K562 (cell line): ENCODE measurements around the gene HNRNPLL. TPM values are rescaled to one million over a fixed set of nuclear protein-coding genes. Genes with fewer than 3 reads are reported as not detected.

Source experiments
- FOXM1 ChIP-seq, 2 experiments: fragments of 450-650 bp in 1 of 2; sonication (generic) in 1 of 2; formaldehyde crosslinking in 1 of 2; IDR thresholded peaks; 2 replicates each; pipeline versions ENCODE4 v1.6.1 to v1.9.0; 2017 to 2022; ENCODE audit warnings: low read depth in 2 of 2, mild to moderate bottlenecking in 2 of 2, missing genetic modification reagents in 1 of 2, moderate library complexity in 1 of 2
- RAD51 ChIP-seq: fragments of 450-650 bp; IDR thresholded peaks from 2 replicates; pipeline ENCODE4 v1.7.1; 2016; ENCODE audit warnings: low read depth, mild to moderate bottlenecking, borderline replicate concordance
- RB1 ChIP-seq: fragments of 450-650 bp; IDR thresholded peaks from 2 replicates; pipeline ENCODE4 v1.6.1; 2017; ENCODE audit warnings: low read depth, mild to moderate bottlenecking
- SMC3 ChIP-seq: conservative IDR thresholded peaks from 2 replicates; pipeline ENCODE4 v1.6.1; 2011; ENCODE audit warnings: low read depth, low read length, improper control_type of control experiment; ENCODE audit not compliant: insufficient read depth
- SREBF1 ChIP-seq: fragments of 150-350 bp; IDR thresholded peaks from 2 replicates; pipeline ENCODE4 v1.6.1; 2014; ENCODE audit warnings: antibody characterized with exemption, low read depth, low read length, borderline replicate concordance
- ZNF274 ChIP-seq: IDR thresholded peaks from 2 replicates; pipeline ENCODE4 v1.6.1; 2011; ENCODE audit warnings: low read depth, mild to moderate bottlenecking, low read length, moderate library complexity, borderline replicate concordance
- polyA plus RNA-seq, 8 experiments: library from polyadenylated mRNA; depleted of rRNA in 4 of 8; stranded (reverse) in 5 of 8; unstranded in 3 of 8; fragments of >200 nt; fragmentation: Nextera tagmentation in 2 of 8; fragmentation: Illumina TruSeq in 1 of 8; extraction: Ambion mirVana in 2 of 8; extraction: Trizol in 1 of 8; gene quantifications; 2 replicates each; pipeline versions ENCODE4 v1.2.1 to v1.2.3, GENCODE V29; 2011 to 2014; ENCODE audit warnings: inconsistent platforms in 1 of 8, missing spikeins in 1 of 8
- total RNA-seq, 7 experiments: library from RNA; depleted of rRNA in 6 of 7; stranded (reverse); fragments of >200 nt in 6 of 7; fragmentation: Illumina TruSeq in 2 of 7; extraction: Trizol in 2 of 7; gene quantifications; 2 replicates each; pipeline versions ENCODE4 v1.2.1 to v1.2.3, GENCODE V29; 2011 to 2021; ENCODE audit warnings: low replicate concordance in 1 of 7
- TF ChIP-seq, protein P1 (sequence below), 2 experiments: IDR thresholded peaks; 2 replicates each; pipeline ENCODE4 v1.6.1; 2011; ENCODE audit warnings: borderline replicate concordance in 1 of 2, control low read depth in 1 of 2, low read depth in 1 of 2, low read length in 1 of 2, mild to moderate bottlenecking in 1 of 2, mixed read lengths in 1 of 2, moderate library complexity in 1 of 2; ENCODE audit not compliant: insufficient read depth in 1 of 2, insufficient read length in 1 of 2, poor library complexity in 1 of 2, severe bottlenecking in 1 of 2; ENCODE audit errors: extremely low read depth in 1 of 2
- TF ChIP-seq, protein P2 (sequence below): sonication (generic); formaldehyde crosslinking; IDR thresholded peaks from 2 replicates; pipeline ENCODE4 v1.8.0; 2022; ENCODE audit warnings: mild to moderate bottlenecking, low read depth, missing genetic modification reagents
- TF ChIP-seq, protein P3 (sequence below): sonication (generic); IDR thresholded peaks from 2 replicates; pipeline ENCODE4 v1.6.1; 2016
- TF ChIP-seq, protein P4 (sequence below): fragments of 200-600 bp; sonication (generic); IDR thresholded peaks from one replicate; pipeline ENCODE4 v1.6.1; 2012; ENCODE audit warnings: mild to moderate bottlenecking, low read depth, low read length, inconsistent platforms

Gene HNRNPLL
- total and polyA plus RNA-seq, 9 of the 15 experiments (the other 6 are each of a cell fraction or from before 2014, with no cell fraction given) = 19.8 to 135 (median 57.8) TPM

DNA sequence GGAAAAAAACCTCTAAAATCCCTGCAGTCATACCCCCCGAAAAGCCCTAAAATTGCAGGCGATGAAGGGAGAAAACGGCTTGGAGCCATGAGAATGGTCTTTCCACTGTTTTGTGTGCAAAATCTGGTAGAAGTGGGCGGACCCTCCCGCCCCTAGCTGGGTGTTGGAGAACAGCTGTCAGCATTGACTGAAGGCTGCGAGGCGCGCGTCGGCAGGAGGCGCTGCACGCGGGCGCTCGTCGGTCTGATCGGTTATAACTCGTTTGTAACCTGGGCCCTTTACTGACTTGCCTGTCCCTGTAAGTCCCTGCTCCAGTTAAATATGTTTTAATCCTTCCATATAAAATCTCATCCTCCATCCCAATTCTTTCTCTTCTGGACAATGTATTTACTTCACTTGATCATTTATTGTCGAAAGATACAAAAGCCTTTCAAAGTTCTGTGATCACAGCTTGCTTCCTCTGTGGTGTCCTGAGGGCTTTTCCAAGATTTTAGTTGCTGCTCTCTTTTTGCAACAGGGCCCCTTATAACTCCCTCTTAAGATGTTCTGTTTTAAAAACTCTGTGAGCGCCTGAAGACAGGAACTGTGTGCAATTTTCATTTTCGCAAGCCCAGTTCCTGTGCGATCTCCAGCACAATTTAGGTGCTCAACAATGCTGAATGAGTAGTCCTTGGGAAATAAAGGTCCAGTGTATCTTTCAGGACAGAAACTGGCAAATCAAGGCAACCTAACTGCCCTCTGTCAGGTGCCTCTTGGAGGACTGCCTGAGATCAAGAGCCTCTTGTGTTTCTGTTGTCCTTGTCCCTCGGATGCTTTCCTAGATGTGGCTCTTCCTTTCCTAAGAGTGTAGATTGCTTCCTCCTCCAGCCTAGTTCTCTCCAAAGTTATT, 918 bp upstream of the HNRNPLL start (continued):
- TF ChIP-seq, protein P1, sequence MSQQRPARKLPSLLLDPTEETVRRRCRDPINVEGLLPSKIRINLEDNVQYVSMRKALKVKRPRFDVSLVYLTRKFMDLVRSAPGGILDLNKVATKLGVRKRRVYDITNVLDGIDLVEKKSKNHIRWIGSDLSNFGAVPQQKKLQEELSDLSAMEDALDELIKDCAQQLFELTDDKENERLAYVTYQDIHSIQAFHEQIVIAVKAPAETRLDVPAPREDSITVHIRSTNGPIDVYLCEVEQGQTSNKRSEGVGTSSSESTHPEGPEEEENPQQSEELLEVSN (IDR thresholded peaks at IDR 0.05; ENCODE audit: borderline replicate concordance in 1 of 2, extremely low read depth in 1 of 2, insufficient read depth in 1 of 2, insufficient read length in 1 of 2, low read depth in 1 of 2, low read length in 1 of 2, poor library complexity in 1 of 2, severe bottlenecking in 1 of 2) = peak; percentile 85 to 90
- no peak for TF ChIP-seq RAD51
- no peak for TF ChIP-seq ZNF274
- TF ChIP-seq, protein P2, sequence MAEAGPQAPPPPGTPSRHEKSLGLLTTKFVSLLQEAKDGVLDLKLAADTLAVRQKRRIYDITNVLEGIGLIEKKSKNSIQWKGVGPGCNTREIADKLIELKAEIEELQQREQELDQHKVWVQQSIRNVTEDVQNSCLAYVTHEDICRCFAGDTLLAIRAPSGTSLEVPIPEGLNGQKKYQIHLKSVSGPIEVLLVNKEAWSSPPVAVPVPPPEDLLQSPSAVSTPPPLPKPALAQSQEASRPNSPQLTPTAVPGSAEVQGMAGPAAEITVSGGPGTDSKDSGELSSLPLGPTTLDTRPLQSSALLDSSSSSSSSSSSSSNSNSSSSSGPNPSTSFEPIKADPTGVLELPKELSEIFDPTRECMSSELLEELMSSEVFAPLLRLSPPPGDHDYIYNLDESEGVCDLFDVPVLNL = 0 out of 2 replicates have a peak, but pooled peaks have one; percentile 22
- TF ChIP-seq SREBF1 = no peak
- TF ChIP-seq RB1 = peak; percentile 44
- TF ChIP-seq, protein P3, sequence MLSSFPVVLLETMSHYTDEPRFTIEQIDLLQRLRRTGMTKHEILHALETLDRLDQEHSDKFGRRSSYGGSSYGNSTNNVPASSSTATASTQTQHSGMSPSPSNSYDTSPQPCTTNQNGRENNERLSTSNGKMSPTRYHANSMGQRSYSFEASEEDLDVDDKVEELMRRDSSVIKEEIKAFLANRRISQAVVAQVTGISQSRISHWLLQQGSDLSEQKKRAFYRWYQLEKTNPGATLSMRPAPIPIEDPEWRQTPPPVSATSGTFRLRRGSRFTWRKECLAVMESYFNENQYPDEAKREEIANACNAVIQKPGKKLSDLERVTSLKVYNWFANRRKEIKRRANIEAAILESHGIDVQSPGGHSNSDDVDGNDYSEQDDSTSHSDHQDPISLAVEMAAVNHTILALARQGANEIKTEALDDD = peak; percentile 89
- TF ChIP-seq SMC3 = peak; percentile 67
- TF ChIP-seq FOXM1 (IDR thresholded peaks at IDR 0.05; ENCODE audit: low read depth) = no peak
- no peak; the same call in 1 of the 2 replicates for TF ChIP-seq FOXM1 (CRISPR knock-in tag; IDR thresholded peaks at IDR 0.05; ENCODE audit: low read depth)
- TF ChIP-seq, protein P4, sequence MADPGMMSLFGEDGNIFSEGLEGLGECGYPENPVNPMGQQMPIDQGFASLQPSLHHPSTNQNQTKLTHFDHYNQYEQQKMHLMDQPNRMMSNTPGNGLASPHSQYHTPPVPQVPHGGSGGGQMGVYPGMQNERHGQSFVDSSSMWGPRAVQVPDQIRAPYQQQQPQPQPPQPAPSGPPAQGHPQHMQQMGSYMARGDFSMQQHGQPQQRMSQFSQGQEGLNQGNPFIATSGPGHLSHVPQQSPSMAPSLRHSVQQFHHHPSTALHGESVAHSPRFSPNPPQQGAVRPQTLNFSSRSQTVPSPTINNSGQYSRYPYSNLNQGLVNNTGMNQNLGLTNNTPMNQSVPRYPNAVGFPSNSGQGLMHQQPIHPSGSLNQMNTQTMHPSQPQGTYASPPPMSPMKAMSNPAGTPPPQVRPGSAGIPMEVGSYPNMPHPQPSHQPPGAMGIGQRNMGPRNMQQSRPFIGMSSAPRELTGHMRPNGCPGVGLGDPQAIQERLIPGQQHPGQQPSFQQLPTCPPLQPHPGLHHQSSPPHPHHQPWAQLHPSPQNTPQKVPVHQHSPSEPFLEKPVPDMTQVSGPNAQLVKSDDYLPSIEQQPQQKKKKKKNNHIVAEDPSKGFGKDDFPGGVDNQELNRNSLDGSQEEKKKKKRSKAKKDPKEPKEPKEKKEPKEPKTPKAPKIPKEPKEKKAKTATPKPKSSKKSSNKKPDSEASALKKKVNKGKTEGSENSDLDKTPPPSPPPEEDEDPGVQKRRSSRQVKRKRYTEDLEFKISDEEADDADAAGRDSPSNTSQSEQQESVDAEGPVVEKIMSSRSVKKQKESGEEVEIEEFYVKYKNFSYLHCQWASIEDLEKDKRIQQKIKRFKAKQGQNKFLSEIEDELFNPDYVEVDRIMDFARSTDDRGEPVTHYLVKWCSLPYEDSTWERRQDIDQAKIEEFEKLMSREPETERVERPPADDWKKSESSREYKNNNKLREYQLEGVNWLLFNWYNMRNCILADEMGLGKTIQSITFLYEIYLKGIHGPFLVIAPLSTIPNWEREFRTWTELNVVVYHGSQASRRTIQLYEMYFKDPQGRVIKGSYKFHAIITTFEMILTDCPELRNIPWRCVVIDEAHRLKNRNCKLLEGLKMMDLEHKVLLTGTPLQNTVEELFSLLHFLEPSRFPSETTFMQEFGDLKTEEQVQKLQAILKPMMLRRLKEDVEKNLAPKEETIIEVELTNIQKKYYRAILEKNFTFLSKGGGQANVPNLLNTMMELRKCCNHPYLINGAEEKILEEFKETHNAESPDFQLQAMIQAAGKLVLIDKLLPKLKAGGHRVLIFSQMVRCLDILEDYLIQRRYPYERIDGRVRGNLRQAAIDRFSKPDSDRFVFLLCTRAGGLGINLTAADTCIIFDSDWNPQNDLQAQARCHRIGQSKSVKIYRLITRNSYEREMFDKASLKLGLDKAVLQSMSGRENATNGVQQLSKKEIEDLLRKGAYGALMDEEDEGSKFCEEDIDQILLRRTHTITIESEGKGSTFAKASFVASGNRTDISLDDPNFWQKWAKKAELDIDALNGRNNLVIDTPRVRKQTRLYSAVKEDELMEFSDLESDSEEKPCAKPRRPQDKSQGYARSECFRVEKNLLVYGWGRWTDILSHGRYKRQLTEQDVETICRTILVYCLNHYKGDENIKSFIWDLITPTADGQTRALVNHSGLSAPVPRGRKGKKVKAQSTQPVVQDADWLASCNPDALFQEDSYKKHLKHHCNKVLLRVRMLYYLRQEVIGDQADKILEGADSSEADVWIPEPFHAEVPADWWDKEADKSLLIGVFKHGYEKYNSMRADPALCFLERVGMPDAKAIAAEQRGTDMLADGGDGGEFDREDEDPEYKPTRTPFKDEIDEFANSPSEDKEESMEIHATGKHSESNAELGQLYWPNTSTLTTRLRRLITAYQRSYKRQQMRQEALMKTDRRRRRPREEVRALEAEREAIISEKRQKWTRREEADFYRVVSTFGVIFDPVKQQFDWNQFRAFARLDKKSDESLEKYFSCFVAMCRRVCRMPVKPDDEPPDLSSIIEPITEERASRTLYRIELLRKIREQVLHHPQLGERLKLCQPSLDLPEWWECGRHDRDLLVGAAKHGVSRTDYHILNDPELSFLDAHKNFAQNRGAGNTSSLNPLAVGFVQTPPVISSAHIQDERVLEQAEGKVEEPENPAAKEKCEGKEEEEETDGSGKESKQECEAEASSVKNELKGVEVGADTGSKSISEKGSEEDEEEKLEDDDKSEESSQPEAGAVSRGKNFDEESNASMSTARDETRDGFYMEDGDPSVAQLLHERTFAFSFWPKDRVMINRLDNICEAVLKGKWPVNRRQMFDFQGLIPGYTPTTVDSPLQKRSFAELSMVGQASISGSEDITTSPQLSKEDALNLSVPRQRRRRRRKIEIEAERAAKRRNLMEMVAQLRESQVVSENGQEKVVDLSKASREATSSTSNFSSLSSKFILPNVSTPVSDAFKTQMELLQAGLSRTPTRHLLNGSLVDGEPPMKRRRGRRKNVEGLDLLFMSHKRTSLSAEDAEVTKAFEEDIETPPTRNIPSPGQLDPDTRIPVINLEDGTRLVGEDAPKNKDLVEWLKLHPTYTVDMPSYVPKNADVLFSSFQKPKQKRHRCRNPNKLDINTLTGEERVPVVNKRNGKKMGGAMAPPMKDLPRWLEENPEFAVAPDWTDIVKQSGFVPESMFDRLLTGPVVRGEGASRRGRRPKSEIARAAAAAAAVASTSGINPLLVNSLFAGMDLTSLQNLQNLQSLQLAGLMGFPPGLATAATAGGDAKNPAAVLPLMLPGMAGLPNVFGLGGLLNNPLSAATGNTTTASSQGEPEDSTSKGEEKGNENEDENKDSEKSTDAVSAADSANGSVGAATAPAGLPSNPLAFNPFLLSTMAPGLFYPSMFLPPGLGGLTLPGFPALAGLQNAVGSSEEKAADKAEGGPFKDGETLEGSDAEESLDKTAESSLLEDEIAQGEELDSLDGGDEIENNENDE = no peak
